Activated CD8-positive, alpha-beta memory T cell treated with anti-CD3 and anti-CD28 coated beads for 1 hour (primary cell): ENCODE results near the gene ZDHHC8.

Experiments used
- DNase-seq, 2 donors: peaks; one replicate each; pipeline ENCODE4 v3.0.0-alpha.2; 2020; ENCODE audit warnings: low read depth in 1 of 2; ENCODE audit errors: extremely low read depth in 1 of 2

Gene ZDHHC8

GRCh38 chr22:20113551-20114310 is 17.9 kb upstream of the ZDHHC8 start:
- no peak for DNase-seq

DNA sequence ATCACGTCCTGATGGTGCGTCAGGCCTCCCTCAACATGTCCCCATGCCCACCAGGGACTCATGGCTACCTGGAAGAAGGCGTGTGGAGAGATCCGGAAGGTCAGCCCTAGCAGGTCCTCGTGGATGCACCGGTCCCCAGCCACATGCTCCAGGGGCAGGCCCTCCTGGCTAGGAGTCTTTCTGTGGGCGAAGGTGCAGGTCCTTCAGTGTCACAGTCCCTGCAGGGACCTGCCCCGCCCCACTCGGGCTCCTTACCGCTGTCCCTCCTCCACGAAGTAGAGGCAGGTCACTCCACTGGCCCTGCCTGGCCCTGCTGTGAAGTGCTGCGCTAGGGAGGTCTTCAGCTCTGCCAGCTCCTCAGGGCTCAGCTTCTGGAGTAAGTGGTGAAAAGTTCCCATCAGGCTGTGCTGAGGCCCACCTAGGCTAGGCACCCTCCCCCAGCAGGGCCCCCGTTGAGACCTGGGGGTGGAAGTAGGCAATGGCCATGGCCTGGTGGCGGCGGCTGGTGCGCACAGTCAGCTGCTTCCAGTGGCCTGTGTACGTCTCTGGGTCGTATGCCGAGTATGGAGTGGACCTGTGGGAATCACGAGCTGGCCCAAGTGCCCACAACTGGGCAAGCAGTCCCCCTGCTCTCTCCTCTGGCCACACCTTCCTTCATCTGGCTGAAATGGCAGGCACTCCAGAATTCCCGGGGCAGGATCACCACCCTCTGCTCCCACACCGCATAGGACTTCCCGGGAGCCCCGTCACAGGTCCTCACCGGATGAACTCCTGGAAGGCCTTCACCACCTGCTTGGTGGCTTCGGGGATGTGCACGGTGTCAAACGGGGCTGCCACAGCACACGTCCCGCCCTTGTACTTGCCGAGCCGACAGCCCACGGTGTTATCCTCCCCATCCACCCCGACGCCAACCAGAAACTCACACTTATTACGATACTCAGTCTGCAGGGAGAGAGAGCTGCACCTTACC is 16.8 kb upstream of the ZDHHC8 start:
- DNase-seq = no peak

- no peak for DNase-seq
Measured at GRCh38 chr22:20115691-20116375, 15.8 kb upstream of the ZDHHC8 start, which contains the start of gene RANBP1. Gene RANBP1, plus strand, starts transcription at chr22:20116104. Its CDS starts 81 bp downstream, at chr22:20116185.

- no peak for DNase-seq
Measured at GRCh38 chr22:20116376-20116950, 15.1 kb upstream of the ZDHHC8 start.

- DNase-seq = peak; percentile 91 to 95
Measured at GRCh38 chr22:20116951-20117632, 14.5 kb upstream of the ZDHHC8 start, which contains the start of gene TRMT2A. Gene TRMT2A, minus strand, starts transcription at chr22:20117226. Its CDS starts 320 bp downstream, at chr22:20116906.

DNA sequence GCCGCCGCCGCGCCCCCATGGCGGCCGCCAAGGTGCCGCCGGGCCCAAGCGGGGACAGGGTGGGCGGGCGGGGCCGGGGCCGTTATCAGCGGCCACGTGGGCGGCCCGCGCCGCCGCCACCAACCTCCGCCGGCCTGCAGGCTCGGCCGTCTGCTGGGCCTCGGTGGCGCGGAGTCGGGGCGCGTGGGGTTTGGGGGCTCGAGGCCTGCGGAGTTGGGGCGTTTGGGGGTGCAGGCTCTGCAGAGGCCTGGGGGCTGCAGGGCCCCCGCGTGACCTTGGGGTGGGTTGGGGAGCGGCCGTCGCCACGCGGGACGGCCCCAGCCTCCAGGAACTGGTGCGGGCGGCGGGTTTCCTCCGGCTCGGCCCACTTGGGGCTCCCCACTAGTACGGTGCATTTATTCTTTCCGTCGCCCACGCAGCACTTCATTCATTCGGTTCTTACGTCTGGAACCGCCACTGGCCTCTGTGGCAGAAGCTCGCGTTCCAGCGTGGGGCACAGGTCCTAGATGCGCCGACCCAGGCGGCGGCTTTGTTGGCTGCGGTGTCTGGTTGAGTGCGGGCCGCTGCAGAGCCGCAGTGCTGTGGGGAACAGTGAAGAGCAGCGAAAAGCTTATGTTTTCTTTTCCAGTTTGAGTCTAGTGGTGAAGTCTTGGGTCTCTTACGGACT is 13.8 kb upstream of the ZDHHC8 start:
- DNase-seq = no peak

DNA sequence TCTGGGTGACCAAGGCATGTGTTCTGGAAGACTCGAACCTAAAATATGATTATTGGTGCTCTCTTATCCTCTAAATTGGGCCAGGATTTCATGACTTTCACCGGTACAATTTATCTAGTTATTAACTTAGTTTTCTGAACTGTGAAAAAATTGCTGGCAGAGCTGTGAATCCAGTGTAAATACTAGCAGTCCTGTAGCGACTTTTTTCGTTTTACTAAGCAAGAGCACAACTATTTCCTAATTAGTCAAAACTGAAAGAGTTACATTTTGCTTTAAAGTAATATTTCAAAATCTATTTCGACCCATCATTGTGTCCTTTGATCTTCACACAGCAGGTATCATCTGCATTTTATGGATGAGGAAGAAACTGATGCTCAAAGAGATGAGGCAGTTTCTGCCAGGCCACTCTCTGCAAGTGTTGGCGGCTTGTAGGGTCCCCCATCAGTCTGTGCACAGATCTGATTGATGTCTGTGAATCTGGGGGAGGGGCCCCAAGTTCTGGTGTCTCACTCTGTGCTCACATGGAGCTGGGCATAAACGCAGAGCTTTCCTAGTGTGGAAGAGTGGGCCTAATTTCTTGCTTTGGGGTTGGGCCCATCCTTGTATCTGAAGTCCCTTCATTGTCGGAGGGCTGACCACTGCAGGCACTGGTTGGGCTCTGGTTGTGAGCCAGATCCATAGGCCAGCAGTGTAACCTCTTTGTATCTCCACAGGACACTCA is 13.1 kb upstream of the ZDHHC8 start:
- DNase-seq = no peak

DNA sequence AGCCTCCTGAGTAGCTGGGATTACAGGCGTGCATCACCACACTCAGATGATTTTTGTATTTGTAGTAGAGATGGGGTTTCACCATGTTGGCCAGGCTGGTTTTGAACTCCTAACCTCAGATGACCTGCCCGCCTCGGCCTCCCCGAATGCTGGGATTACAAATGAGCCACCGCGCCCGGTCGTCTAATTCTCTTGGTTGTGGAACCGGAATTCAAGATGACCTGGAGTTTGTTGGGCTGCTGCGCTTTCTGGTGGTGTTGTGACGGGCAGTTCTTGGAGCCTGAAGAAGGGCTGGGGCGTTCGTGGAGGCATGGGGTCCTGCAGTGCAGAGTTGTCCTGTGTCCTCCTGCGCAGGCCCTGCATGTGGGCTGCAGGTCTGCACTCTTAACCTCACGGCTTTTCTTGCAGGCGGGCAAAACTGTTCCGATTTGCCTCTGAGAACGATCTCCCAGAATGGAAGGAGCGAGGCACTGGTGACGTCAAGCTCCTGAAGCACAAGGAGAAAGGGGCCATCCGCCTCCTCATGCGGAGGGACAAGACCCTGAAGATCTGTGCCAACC is 9.7 kb upstream of the ZDHHC8 start:
- no peak for DNase-seq

DNA sequence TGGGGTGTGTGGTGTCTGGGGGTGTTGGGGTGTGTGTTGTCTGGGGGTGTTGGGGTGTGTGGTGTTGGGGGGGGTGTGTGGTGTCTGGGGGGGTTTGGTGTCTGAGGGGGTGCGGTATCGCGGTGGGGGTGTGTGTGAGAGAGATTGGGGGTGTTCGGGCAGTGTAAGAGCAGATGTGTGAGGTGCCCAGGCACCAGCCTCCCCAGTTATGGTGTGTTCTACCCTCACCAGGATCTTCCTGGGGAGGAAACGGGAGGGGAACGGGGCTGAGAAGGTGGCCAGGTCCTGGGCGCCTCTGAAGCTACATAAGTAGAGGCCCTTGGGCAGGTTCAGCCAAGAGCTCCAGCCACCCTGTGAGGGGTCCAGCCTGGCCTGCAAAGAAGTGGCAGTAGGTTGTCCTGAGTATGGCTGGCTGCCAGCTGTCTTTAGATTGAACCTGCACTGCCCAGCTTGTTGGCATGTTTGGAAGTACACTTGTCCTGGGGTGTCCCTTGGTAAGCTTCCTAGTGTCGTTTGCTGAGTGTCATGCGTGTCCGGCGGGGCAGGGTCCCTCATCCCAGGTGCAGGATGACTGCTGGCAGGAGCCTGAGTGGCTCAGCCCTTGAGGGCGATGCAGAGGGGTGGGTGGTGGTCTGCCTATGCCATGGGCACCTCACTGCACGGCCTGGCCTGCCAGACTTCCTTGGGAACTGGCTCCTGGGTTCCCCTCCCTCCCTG is 8.1 kb upstream of the ZDHHC8 start:
- no peak for DNase-seq

GRCh38 chr22:20124083-20124787 is 7.4 kb upstream of the ZDHHC8 start:
- no peak for DNase-seq

DNA sequence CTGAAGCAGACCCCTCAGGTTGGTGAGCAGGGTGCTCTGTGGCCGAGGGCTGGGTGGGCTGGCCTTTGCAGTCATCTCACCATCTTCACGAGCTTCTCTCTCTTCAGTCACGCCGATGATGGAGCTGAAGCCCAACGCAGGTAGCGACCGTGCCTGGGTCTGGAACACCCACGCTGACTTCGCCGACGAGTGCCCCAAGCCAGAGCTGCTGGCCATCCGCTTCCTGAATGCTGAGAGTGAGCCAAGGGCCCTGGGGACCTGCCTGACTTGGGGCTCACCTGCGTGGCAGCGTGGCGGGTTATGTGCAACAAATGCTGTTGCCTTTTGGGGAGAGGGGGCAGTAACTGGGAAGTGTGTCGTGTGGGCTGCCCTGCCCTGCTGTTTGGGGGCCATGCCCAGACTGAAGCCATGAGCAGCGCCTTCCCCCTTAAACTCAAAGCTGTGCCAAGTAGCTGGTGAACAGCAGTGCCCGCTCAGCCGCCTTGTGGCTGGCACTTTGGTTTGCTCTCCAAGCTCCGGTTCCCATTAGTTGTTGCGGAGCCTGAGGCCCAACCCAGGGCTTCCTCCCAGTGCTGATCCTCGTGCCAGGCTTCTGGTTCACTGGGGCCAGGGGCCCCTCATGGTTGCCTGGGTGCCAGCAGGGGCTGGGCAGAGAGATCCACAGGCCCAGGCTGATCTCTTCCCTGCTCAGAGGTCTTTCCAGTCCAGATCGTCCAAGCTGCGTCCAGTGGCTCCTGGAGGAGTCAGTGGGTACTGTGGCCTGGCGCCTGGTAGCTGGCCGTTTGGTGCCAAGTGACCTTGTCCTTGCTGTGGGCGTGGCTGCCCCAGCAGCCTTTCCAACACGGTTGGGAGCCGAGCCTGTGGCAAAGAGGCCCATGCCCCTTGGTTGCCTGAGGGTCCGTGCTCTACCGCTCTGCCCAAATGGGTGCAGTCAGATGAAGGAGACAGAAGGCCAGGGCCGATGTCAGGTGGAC is 6.1 kb upstream of the ZDHHC8 start:
- DNase-seq = no peak

GRCh38 chr22:20126284-20127029 is 5.1 kb upstream of the ZDHHC8 start:
- no peak for DNase-seq

DNA sequence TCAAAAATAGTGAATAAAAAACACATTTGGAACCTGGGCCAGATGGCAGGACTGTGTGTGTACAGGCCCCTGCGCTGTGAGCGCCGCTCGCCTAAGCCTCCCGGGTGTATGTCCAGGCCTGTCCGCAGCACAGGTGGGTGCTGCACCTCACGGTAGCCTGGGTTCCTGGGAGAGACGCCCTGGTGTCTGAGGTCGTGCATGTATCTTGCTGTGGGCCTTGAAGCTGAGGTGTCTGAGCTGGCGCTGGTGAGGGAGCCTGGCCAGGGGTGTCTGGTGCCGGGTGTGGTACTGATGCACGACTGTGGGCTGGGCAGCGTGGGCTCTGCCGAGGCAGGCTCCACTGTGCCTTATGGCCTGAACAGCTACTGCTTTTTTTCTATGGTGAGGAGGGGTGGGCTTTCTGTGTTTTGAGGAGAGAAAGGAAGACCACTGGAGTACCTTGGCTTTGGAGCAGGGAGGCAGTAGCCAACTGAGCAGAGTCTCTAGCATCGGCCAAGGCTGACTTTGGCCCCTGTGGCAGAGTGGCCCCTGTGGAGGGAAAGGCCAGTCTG is 4.2 kb upstream of the ZDHHC8 start:
- no peak for DNase-seq

GRCh38 chr22:20127869-20128618 is 3.6 kb upstream of the ZDHHC8 start:
- no peak for DNase-seq

- no peak for DNase-seq
Measured at GRCh38 chr22:20128619-20128901, 3.0 kb upstream of the ZDHHC8 start.
